ENCODE results near the gene SLC7A5.

Gene SLC7A5

GRCh38 chr16:87850009-87851006, 19.0 kb downstream of the SLC7A5 start:
- DNase-seq (ENCODE audit: extremely low spot score), result peak; percentile 83
- ChIA-PET POLR2A (interaction anchor here (1.0 to 2.6 kb wide), 6 partner anchors 15 to 101 kb away, joined by 3 to 18 read pairs (median 5); partner anchors contain the start of genes BANP and SLC7A5), CTCF (interaction anchor here (0.6 to 3.3 kb wide), 14 partner anchors 9 to 75 kb away, joined by 3 to 16 read pairs (median 4); partner anchors contain the start of gene SLC7A5)
- TF ChIP-seq NFRKB (IDR thresholded peaks at IDR 0.05), result no peak
- no peak for TF ChIP-seq HDGF (IDR thresholded peaks at IDR 0.05; ENCODE audit: borderline replicate concordance)
- no peak for TF ChIP-seq CTBP1 (IDR thresholded peaks at IDR 0.05; ENCODE audit: borderline replicate concordance)
- no peak for TF ChIP-seq ARNT (IDR thresholded peaks at IDR 0.05)
- TF ChIP-seq TARDBP (IDR thresholded peaks at IDR 0.05), result no peak
- TF ChIP-seq FOXA1 (IDR thresholded peaks at IDR 0.05), result no peak
- TF ChIP-seq FOXM1 (IDR thresholded peaks at IDR 0.05; ENCODE audit: borderline replicate concordance), result no peak
- no peak for TF ChIP-seq PKNOX1 (IDR thresholded peaks at IDR 0.05)
- no peak for TF ChIP-seq ZNF384 (IDR thresholded peaks at IDR 0.05)
- TF ChIP-seq L3MBTL2 (conservative IDR thresholded peaks at IDR 0.05), result no peak

GRCh38 chr16:87849419-87850008, 19.8 kb downstream of the SLC7A5 start:
- POLR2A ChIA-PET, result interaction anchor here (1.0 to 2.6 kb wide), 4 partner anchors 16 to 71 kb away, joined by 3 to 18 read pairs (median 8); partner anchors contain the start of gene SLC7A5
- no peak for DNase-seq (ENCODE audit: extremely low spot score)
- CTCF ChIA-PET, result interaction anchor here (0.7 to 3.3 kb wide), 11 partner anchors 10 to 70 kb away, joined by 3 to 16 read pairs (median 5); partner anchors contain the start of gene SLC7A5
- TF ChIP-seq PKNOX1 (IDR thresholded peaks at IDR 0.05) (no peak), HDGF (IDR thresholded peaks at IDR 0.05; ENCODE audit: borderline replicate concordance) (no peak), NFRKB (IDR thresholded peaks at IDR 0.05) (no peak), FOXM1 (IDR thresholded peaks at IDR 0.05; ENCODE audit: borderline replicate concordance) (no peak), LEF1 (IDR thresholded peaks at IDR 0.05; ENCODE audit: borderline replicate concordance) (no peak), SUZ12 (IDR thresholded peaks at IDR 0.05) (no peak), BHLHE40 (IDR thresholded peaks at IDR 0.05; ENCODE audit: borderline replicate concordance) (no peak), ELF4 (IDR thresholded peaks at IDR 0.05) (no peak), FOXK2 (IDR thresholded peaks at IDR 0.05) (no peak), ARNT (IDR thresholded peaks at IDR 0.05) (no peak), CTBP1 (IDR thresholded peaks at IDR 0.05; ENCODE audit: borderline replicate concordance) (no peak), FOXA1 (IDR thresholded peaks at IDR 0.05) (no peak), SP1 (IDR thresholded peaks at IDR 0.05) (no peak)

- POLR2A ChIA-PET, result no interaction called here
- CTCF ChIA-PET, result interaction anchor here (1.4 to 3.3 kb wide), 5 partner anchors 19 to 70 kb away, joined by 5 to 16 read pairs (median 7); partner anchors contain the start of gene SLC7A5
- TF ChIP-seq HDGF (IDR thresholded peaks at IDR 0.05; ENCODE audit: borderline replicate concordance) (no peak), LEF1 (IDR thresholded peaks at IDR 0.05; ENCODE audit: borderline replicate concordance) (no peak), PKNOX1 (IDR thresholded peaks at IDR 0.05) (no peak), FOXM1 (IDR thresholded peaks at IDR 0.05; ENCODE audit: borderline replicate concordance) (no peak), L3MBTL2 (conservative IDR thresholded peaks at IDR 0.05) (no peak), FOXK2 (IDR thresholded peaks at IDR 0.05) (no peak), NFRKB (IDR thresholded peaks at IDR 0.05) (no peak), SP1 (IDR thresholded peaks at IDR 0.05) (no peak), CTBP1 (IDR thresholded peaks at IDR 0.05; ENCODE audit: borderline replicate concordance) (no peak), SUZ12 (IDR thresholded peaks at IDR 0.05) (no peak), TARDBP (IDR thresholded peaks at IDR 0.05) (no peak), ELF4 (IDR thresholded peaks at IDR 0.05) (no peak), ZNF384 (IDR thresholded peaks at IDR 0.05) (no peak), FOXA1 (IDR thresholded peaks at IDR 0.05) (no peak), BHLHE40 (IDR thresholded peaks at IDR 0.05; ENCODE audit: borderline replicate concordance) (no peak), ARNT (IDR thresholded peaks at IDR 0.05) (no peak)
Observed at GRCh38 chr16:87848676-87849345, 20.5 kb downstream of the SLC7A5 start.

GRCh38 chr16:87847785-87848675, 21.3 kb downstream of the SLC7A5 start:
- CTCF ChIA-PET, result interaction anchor here (1.7 kb wide), 1 partner anchor 23 kb away, joined by 4 read pairs; no protein-coding TSS in a partner anchor
- no peak for TF ChIP-seq TARDBP (IDR thresholded peaks at IDR 0.05)
- no peak for TF ChIP-seq ELF4 (IDR thresholded peaks at IDR 0.05)
- no peak for TF ChIP-seq NFRKB (IDR thresholded peaks at IDR 0.05)
- TF ChIP-seq L3MBTL2 (conservative IDR thresholded peaks at IDR 0.05), result no peak
- TF ChIP-seq SP1 (IDR thresholded peaks at IDR 0.05), result no peak
- no peak for TF ChIP-seq SUZ12 (IDR thresholded peaks at IDR 0.05)
- DNase-seq (ENCODE audit: extremely low spot score), result no peak
- POLR2A ChIA-PET, result no interaction called here

More at GRCh38 chr16:87848676-87849345, 20.5 kb downstream of the SLC7A5 start:
- DNase-seq (ENCODE audit: extremely low spot score), result no peak

Measured in HEK293T (cell line).